OCI-LY1 (cell line): Measurements from ENCODE around the gene SLC35C1.

Experiments
- EZH2 ChIP-seq: fragments of 200-600 bp; sonication (generic), shearing (Covaris generic); IDR thresholded peaks from 2 replicates; pipeline ENCODE4 v1.8.0; 2017; ENCODE audit warnings: borderline replicate concordance, mixed run types, mild to moderate bottlenecking, antibody characterized with exemption, low read length, moderate library complexity, mixed read lengths
- TF ChIP-seq, protein P1 (sequence below): fragments of 200-600 bp; sonication (generic), shearing (Covaris generic); IDR thresholded peaks from 2 replicates; pipeline ENCODE4 v1.5.1; 2017; ENCODE audit warnings: mild to moderate bottlenecking, antibody characterized with exemption, low read length, moderate library complexity, mixed read lengths

- no peak for TF ChIP-seq EZH2
- TF ChIP-seq, protein P1, sequence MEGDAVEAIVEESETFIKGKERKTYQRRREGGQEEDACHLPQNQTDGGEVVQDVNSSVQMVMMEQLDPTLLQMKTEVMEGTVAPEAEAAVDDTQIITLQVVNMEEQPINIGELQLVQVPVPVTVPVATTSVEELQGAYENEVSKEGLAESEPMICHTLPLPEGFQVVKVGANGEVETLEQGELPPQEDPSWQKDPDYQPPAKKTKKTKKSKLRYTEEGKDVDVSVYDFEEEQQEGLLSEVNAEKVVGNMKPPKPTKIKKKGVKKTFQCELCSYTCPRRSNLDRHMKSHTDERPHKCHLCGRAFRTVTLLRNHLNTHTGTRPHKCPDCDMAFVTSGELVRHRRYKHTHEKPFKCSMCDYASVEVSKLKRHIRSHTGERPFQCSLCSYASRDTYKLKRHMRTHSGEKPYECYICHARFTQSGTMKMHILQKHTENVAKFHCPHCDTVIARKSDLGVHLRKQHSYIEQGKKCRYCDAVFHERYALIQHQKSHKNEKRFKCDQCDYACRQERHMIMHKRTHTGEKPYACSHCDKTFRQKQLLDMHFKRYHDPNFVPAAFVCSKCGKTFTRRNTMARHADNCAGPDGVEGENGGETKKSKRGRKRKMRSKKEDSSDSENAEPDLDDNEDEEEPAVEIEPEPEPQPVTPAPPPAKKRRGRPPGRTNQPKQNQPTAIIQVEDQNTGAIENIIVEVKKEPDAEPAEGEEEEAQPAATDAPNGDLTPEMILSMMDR, result no peak
Measured at GRCh38 chr11:45798793-45799441, 6.0 kb upstream of the SLC35C1 start.
